ENCODE data around the gene UNC5B.

UNC5B gene

GRCh38 chr10:71334221-71334791 lies 121.9 kb downstream of the UNC5B start:
- H3K9me3 ChIP-seq: no peaks in the 10 kb centered on the region
- H3K27me3 ChIP-seq: no peaks in the 10 kb centered on the region
- no peak for TF ChIP-seq CTCF (IDR thresholded peaks at IDR 0.05)
- H3K4me3 ChIP-seq: no peak overlapping the region
- H3K27ac ChIP-seq: no peak overlapping the region
- intact Hi-C loops (cut with DNase I; ENCODE audit: low total_unique reads): no loop called here
- H3K4me1 ChIP-seq: no peaks in the 10 kb centered on the region
- peaks cover 0 to 23% (median 7%) of the 10 kb centered on the region in 3 donors for H3K36me3 ChIP-seq
- no peak for DNase-seq

DNA sequence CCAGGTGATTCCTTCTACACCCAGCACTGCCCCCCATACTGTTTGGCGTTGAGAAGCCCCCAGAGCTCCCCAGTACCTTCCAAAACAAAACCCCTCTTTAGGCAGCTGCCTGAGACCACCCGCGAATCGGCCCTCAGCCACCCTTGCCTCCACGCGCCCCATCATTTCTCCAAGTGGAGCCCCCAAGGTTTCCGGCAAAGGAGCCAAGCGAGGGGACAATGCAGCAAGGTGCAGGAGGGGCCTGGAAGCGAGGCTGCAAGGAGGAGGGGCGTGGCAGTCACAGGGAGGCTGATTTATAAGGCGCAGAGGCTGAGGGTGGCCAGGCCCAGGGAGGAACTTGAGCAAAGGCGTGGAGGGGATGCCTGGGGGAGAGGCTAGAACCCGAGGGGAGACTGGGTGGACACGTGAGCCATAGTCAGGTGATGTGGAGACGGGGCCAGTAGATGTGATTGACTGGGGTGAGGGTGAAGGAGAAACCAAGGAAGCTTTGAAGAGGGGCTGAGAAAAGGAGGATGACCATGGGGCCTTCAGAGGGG lies 122.9 kb downstream of the UNC5B start:
- Histone ChIP-seq H3K27me3 (no peaks in the 10 kb centered on the region), H3K4me3 (no peak overlapping the region), H3K9me3 (no peaks in the 10 kb centered on the region), H3K27ac (no peak overlapping the region), H3K4me1 (no peaks in the 10 kb centered on the region), H3K36me3 (peaks cover 0 to 32% (median 7%) of the 10 kb centered on the region in 3 donors)
- DNase-seq: no peak
- intact Hi-C loops (cut with DNase I; ENCODE audit: low total_unique reads): no loop called here
- TF ChIP-seq CTCF (IDR thresholded peaks at IDR 0.05): no peak

GRCh38 chr10:71336632-71337031 lies 124.3 kb downstream of the UNC5B start:
- Histone ChIP-seq H3K4me3 (no peak overlapping the region), H3K4me1 (no peaks in the 10 kb centered on the region), H3K27me3 (no peaks in the 10 kb centered on the region), H3K27ac (no peak overlapping the region), H3K36me3 (peaks cover 0 to 35% (median 7%) of the 10 kb centered on the region in 3 donors), H3K9me3 (no peaks in the 10 kb centered on the region)
- no peak for DNase-seq
- no peak for TF ChIP-seq CTCF (IDR thresholded peaks at IDR 0.05)
- intact Hi-C loops (cut with DNase I; ENCODE audit: low total_unique reads): no loop called here

- intact Hi-C loops (cut with DNase I; ENCODE audit: low total_unique reads): no loop called here
- Histone ChIP-seq H3K27me3 (no peaks in the 10 kb centered on the region), H3K9me3 (no peaks in the 10 kb centered on the region), H3K36me3 (peaks cover 0 to 35% (median 7%) of the 10 kb centered on the region in 3 donors), H3K4me1 (no peaks in the 10 kb centered on the region), H3K4me3 (no peak overlapping the region), H3K27ac (no peak overlapping the region)
- no peak for TF ChIP-seq CTCF (IDR thresholded peaks at IDR 0.05)
- DNase-seq: no peak
Observed at GRCh38 chr10:71337219-71337701, 124.9 kb downstream of the UNC5B start.

GRCh38 chr10:71338728-71339495 lies 126.5 kb downstream of the UNC5B start:
- no peak for DNase-seq

More at GRCh38 chr10:71338728-71339495, 126.5 kb downstream of the UNC5B start:
- Histone ChIP-seq H3K36me3 (peaks cover 0 to 35% (median 7%) of the 10 kb centered on the region in 3 donors), H3K4me3 (no peak overlapping the region), H3K9me3 (no peaks in the 10 kb centered on the region), H3K4me1 (no peaks in the 10 kb centered on the region), H3K27me3 (no peaks in the 10 kb centered on the region), H3K27ac (no peak overlapping the region)
- no peak for TF ChIP-seq CTCF (IDR thresholded peaks at IDR 0.05)
- intact Hi-C loops (cut with DNase I; ENCODE audit: low total_unique reads): no loop called here

Measured in tibial artery (tissue), 4 donors.